ENCODE results near the gene HNRNPL.

GRCh38 chr19:38831142-38831605 is 18.6 kb downstream of the HNRNPL start:
- TF ChIP-seq, protein P1, sequence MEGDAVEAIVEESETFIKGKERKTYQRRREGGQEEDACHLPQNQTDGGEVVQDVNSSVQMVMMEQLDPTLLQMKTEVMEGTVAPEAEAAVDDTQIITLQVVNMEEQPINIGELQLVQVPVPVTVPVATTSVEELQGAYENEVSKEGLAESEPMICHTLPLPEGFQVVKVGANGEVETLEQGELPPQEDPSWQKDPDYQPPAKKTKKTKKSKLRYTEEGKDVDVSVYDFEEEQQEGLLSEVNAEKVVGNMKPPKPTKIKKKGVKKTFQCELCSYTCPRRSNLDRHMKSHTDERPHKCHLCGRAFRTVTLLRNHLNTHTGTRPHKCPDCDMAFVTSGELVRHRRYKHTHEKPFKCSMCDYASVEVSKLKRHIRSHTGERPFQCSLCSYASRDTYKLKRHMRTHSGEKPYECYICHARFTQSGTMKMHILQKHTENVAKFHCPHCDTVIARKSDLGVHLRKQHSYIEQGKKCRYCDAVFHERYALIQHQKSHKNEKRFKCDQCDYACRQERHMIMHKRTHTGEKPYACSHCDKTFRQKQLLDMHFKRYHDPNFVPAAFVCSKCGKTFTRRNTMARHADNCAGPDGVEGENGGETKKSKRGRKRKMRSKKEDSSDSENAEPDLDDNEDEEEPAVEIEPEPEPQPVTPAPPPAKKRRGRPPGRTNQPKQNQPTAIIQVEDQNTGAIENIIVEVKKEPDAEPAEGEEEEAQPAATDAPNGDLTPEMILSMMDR (IDR thresholded peaks at IDR 0.05): no peak
- no peak for TF ChIP-seq ELK1 (IDR thresholded peaks at IDR 0.05; ENCODE audit: low read depth, low read length)
- TF ChIP-seq EP300 (IDR thresholded peaks at IDR 0.05): no peak
- no peak for TF ChIP-seq REST (IDR thresholded peaks at IDR 0.05)
- TF ChIP-seq PBX3 (IDR thresholded peaks at IDR 0.05): no peak
- no peak for TF ChIP-seq RFX5 (IDR thresholded peaks at IDR 0.05)
- no peak for TF ChIP-seq FOSB (CRISPR knock-in tag; IDR thresholded peaks at IDR 0.05)
- no peak for TF ChIP-seq JUN (IDR thresholded peaks at IDR 0.05)
- TF ChIP-seq RAD21 (conservative IDR thresholded peaks at IDR 0.05 in 1 of 2, IDR thresholded peaks at IDR 0.05 in 1 of 2): no peak
- TF ChIP-seq MAFK (IDR thresholded peaks at IDR 0.05; ENCODE audit: partially characterized antibody): no peak
- no peak for TF ChIP-seq FOXS1 (CRISPR knock-in tag; IDR thresholded peaks at IDR 0.05)
- no peak for TF ChIP-seq POLR2A (IDR thresholded peaks at IDR 0.05; ENCODE audit: low read length)
- TF ChIP-seq MYC (IDR thresholded peaks at IDR 0.05; ENCODE audit: borderline replicate concordance, low read length): no peak

Data from A549 (cell line).